B cell (primary cell): ENCODE results near the gene DOK5. TPM values are rescaled to one million over a fixed set of nuclear protein-coding genes. Genes with fewer than 3 reads are reported as not detected.

ENCODE experiments used
- ATAC-seq: fragments of 200-7000 bp; cut with Tn5 transposase; one replicate; pipeline ENCODE4 v1.10.0; 2021; ENCODE audit warnings: low read depth, mild to moderate bottlenecking, moderate number of reproducible peaks, moderate library complexity
- CTCF ChIA-PET: fragments of 350-600 bp; sonication (Branson Sonifier 250); formaldehyde crosslinking; loops from one replicate; lab custom pipeline; 2021; ENCODE audit warnings: antibody characterized with exemption, inconsistent platforms; lab: Charles Lee
- POLR2A ChIA-PET: fragments of 350-600 bp; sonication (Branson Sonifier 250); formaldehyde crosslinking; loops from one replicate; lab custom pipeline; 2021; ENCODE audit warnings: antibody characterized with exemption; lab: Charles Lee
- DNase-seq: peaks from one replicate; pipeline ENCODE4 v3.0.0; 2013
- H2AFZ ChIP-seq: 2 replicates; pipeline ENCODE4 v1.6.1; 2012; ENCODE audit warnings: mild to moderate bottlenecking, low read depth, low read length; ENCODE audit not compliant: insufficient read depth, poor library complexity, severe bottlenecking
- H3K27ac ChIP-seq, 2 donors: 1 replicate in 1 of 2; 2 replicates in 1 of 2; pipeline ENCODE4 v1.5.1; 2012 to 2013; ENCODE audit warnings: low read length in 2 of 2, mild to moderate bottlenecking in 2 of 2, moderate library complexity in 1 of 2
- H3K27me3 ChIP-seq, 4 experiments: fragments of 200-600 bp in 1 of 4; sonication (generic) in 1 of 4; replicated peaks in 1 of 4; 1 replicate in 2 of 4; 2 replicates in 2 of 4; pipeline versions ENCODE4 v1.6.1 to v1.7.0; 2013 to 2016; ENCODE audit warnings: low read length in 3 of 4, mild to moderate bottlenecking in 2 of 4, mixed read lengths in 1 of 4, moderate library complexity in 1 of 4; ENCODE audit not compliant: insufficient read depth in 4 of 4, control insufficient read depth in 3 of 4; ENCODE audit errors: control extremely low read depth in 1 of 4
- H3K36me3 ChIP-seq, 2 experiments: replicated peaks in 1 of 2; 1 replicate in 1 of 2; 2 replicates in 1 of 2; pipeline versions ENCODE4 v1.6.1 to v1.7.1; 2013; ENCODE audit warnings: low read length in 1 of 2; ENCODE audit not compliant: insufficient read depth in 2 of 2, control insufficient read depth in 1 of 2; ENCODE audit errors: control extremely low read depth in 1 of 2, extremely low read depth in 1 of 2
- H3K4me1 ChIP-seq, 2 donors: fragments of 200-600 bp in 1 of 2; sonication (generic) in 1 of 2; 1 replicate in 1 of 2; 2 replicates in 1 of 2; pipeline versions ENCODE4 v1.5.1 to v1.6.1; 2013 to 2017; ENCODE audit warnings: low read length in 2 of 2; ENCODE audit not compliant: control insufficient read depth in 2 of 2, insufficient read depth in 2 of 2
- H3K4me2 ChIP-seq: replicated peaks from 2 replicates; pipeline ENCODE3; 2012; ENCODE audit warnings: mild to moderate bottlenecking, low read depth, low read length; ENCODE audit not compliant: poor library complexity, severe bottlenecking
- H3K4me3 ChIP-seq, 5 experiments: fragments of 200-600 bp in 1 of 5; sonication (generic) in 1 of 5; 1 replicate in 3 of 5; 2 replicates in 2 of 5; pipeline versions ENCODE4 v1.5.1 to v1.7.0; 2011 to 2016; ENCODE audit warnings: low read length in 4 of 5, mild to moderate bottlenecking in 4 of 5, low read depth in 2 of 5, control low read depth in 1 of 5, moderate library complexity in 1 of 5; ENCODE audit not compliant: insufficient read depth in 1 of 5; ENCODE audit errors: control extremely low read depth in 1 of 5, extremely low read depth in 1 of 5
- H3K79me2 ChIP-seq: fragments of 200-600 bp; sonication (generic); one replicate; pipeline ENCODE4 v1.6.0; 2016; ENCODE audit warnings: low read length; ENCODE audit not compliant: control insufficient read depth, insufficient read depth
- H3K9ac ChIP-seq: fragments of 200-600 bp; sonication (generic); 2 replicates; pipeline ENCODE4 v1.6.1; 2017; ENCODE audit warnings: mild to moderate bottlenecking, low read length, moderate library complexity
- H3K9me3 ChIP-seq, 3 donors: one replicate each; pipeline versions ENCODE4 v1.6.1 to v1.7.1; 2013; ENCODE audit warnings: low read length in 2 of 3; ENCODE audit not compliant: control insufficient read depth in 2 of 3, insufficient read depth in 1 of 3; ENCODE audit errors: control extremely low read depth in 1 of 3
- H4K20me1 ChIP-seq: 2 replicates; pipeline ENCODE4 v1.6.0; 2012; ENCODE audit warnings: mild to moderate bottlenecking, low read length; ENCODE audit not compliant: insufficient read depth, control insufficient read depth, poor library complexity, severe bottlenecking
- H3K27ac Mint-ChIP-seq: one replicate; pipeline ENCODE4 v1.8.0; 2021; ENCODE audit warnings: mixed read lengths
- H3K27me3 Mint-ChIP-seq: one replicate; pipeline ENCODE4 v1.8.0; 2021; ENCODE audit warnings: mixed read lengths
- H3K4me1 Mint-ChIP-seq: one replicate; pipeline ENCODE4 v1.8.0; 2021; ENCODE audit warnings: mixed read lengths
- H3K4me3 Mint-ChIP-seq: one replicate; pipeline ENCODE4 v1.8.0; 2021; ENCODE audit warnings: mixed read lengths
- H3K9me3 Mint-ChIP-seq: one replicate; pipeline ENCODE4 v1.8.0; 2022; ENCODE audit warnings: mixed read lengths; ENCODE audit not compliant: insufficient read depth
- EZH2 ChIP-seq: IDR thresholded peaks from 2 replicates; pipeline ENCODE4 v1.6.1; 2012; ENCODE audit warnings: borderline replicate concordance, low read depth, mild to moderate bottlenecking, moderate library complexity, low read length; ENCODE audit not compliant: insufficient read depth, poor library complexity, severe bottlenecking
- WGBS: methylation state at CpG from one replicate; pipeline ENCODE4 v1.1.5; 2013; ENCODE audit warnings: missing lambda C conversion rate; ENCODE audit not compliant: insufficient coverage; 5-methylcytosine and 5-hydroxymethylcytosine counted together
- intact Hi-C: fragments of 100-400 bp; cut with micrococcal nuclease; formaldehyde crosslinking; loops from one replicate; pipeline ENCODE4 v1.10.0; 2022
- polyA plus RNA-seq: library from polyadenylated mRNA; depleted of rRNA; stranded (reverse); fragments of >200 nt; gene quantifications from 2 replicates; pipeline ENCODE4 v1.2.3, GENCODE V29; 2012
- total RNA-seq, 2 donors: library from RNA; stranded (reverse); fragments of 120-200 nt in 1 of 2; gene quantifications; 1 replicate in 1 of 2; 2 replicates in 1 of 2; pipeline versions ENCODE4 v1.2.3 to v1.2.4, GENCODE V29; 2013 to 2022
- TF ChIP-seq, protein P1 (sequence below): fragments of 200-600 bp; IDR thresholded peaks from one replicate; pipeline ENCODE4 v1.8.0; 2022; ENCODE audit warnings: antibody characterized with exemption, mild to moderate bottlenecking

DOK5 gene
- total and polyA plus RNA-seq, 2 donors (not counting 1 experiment from before 2014, with no cell fraction given): not detected

- no peak overlapping the region for H3K27ac Mint-ChIP-seq
- intact Hi-C loops: no loop called here
- WGBS: no CpG with 5 or more reads among the region's 1 CpG
- H3K9me3 ChIP-seq: peaks cover 0 to 2% (median 0%) of the 10 kb centered on the region in 3 donors
- H3K4me2 ChIP-seq: no peak overlapping the region
- DNase-seq: no peak
- no peaks in the 10 kb centered on the region for H3K4me1 ChIP-seq
- H3K9me3 Mint-ChIP-seq: no peaks in the 10 kb centered on the region
- no peak overlapping the region for H3K4me3 Mint-ChIP-seq
- H2AFZ ChIP-seq: no peak overlapping the region
- no peaks in the 10 kb centered on the region for H3K79me2 ChIP-seq
- H4K20me1 ChIP-seq: no peaks in the 10 kb centered on the region
- no peak overlapping the region for H3K27ac ChIP-seq
- H3K4me1 Mint-ChIP-seq: no peaks in the 10 kb centered on the region
- H3K36me3 ChIP-seq: no peaks in the 10 kb centered on the region
- CTCF ChIA-PET: interaction anchor here (1.4 kb wide), 1 partner anchor 9 kb away, joined by 3 read pairs; no protein-coding TSS in a partner anchor
- no peak overlapping the region for H3K9ac ChIP-seq
- TF ChIP-seq EZH2: no peak
- TF ChIP-seq, protein P1, sequence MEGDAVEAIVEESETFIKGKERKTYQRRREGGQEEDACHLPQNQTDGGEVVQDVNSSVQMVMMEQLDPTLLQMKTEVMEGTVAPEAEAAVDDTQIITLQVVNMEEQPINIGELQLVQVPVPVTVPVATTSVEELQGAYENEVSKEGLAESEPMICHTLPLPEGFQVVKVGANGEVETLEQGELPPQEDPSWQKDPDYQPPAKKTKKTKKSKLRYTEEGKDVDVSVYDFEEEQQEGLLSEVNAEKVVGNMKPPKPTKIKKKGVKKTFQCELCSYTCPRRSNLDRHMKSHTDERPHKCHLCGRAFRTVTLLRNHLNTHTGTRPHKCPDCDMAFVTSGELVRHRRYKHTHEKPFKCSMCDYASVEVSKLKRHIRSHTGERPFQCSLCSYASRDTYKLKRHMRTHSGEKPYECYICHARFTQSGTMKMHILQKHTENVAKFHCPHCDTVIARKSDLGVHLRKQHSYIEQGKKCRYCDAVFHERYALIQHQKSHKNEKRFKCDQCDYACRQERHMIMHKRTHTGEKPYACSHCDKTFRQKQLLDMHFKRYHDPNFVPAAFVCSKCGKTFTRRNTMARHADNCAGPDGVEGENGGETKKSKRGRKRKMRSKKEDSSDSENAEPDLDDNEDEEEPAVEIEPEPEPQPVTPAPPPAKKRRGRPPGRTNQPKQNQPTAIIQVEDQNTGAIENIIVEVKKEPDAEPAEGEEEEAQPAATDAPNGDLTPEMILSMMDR: no peak
- no peak overlapping the region for H3K4me3 ChIP-seq
- POLR2A ChIA-PET: no interaction called here
- H3K27me3 ChIP-seq: no peaks in the 10 kb centered on the region
- peaks cover 2% of the 10 kb centered on the region for H3K27me3 Mint-ChIP-seq
- ATAC-seq: no peak
Measured at GRCh38 chr20:54688476-54688875, 213.1 kb downstream of the DOK5 start.

DNA sequence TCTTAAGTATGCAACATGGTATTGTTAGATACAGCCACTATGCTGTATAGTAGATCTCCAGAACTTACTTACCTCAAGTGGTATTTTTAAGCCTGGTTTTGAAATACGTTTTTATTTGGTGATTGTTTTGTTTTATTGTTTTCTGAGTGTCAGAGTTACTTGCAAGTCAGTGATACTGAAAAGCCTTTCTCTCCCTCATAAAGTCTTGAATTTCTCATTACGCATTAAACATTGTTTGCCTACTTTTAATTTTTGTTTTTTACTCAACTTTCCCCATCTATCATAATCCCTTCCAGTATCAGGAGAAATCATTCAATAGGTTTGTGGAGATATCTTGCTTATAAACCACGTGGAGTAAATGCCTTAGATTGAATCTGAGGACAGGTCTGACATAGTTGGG is 214.9 kb downstream of the DOK5 start:
- H4K20me1 ChIP-seq: no peaks in the 10 kb centered on the region
- H3K4me3 ChIP-seq: no peak overlapping the region
- H3K4me1 ChIP-seq: no peaks in the 10 kb centered on the region
- ChIA-PET CTCF (no interaction called here), POLR2A (no interaction called here)
- no peak for ATAC-seq
- Mint-ChIP-seq H3K9me3 (no peaks in the 10 kb centered on the region), H3K4me1 (no peaks in the 10 kb centered on the region), H3K4me3 (no peak overlapping the region), H3K27me3 (peaks cover 3% of the 10 kb centered on the region), H3K27ac (no peak overlapping the region)
- TF ChIP-seq, protein P1: no peak
- no peak for TF ChIP-seq EZH2
- no peak overlapping the region for H3K27ac ChIP-seq
- peaks cover 0 to 2% (median 0%) of the 10 kb centered on the region in 3 donors for H3K9me3 ChIP-seq
- no CpG with 5 or more reads among the region's 3 CpGs for WGBS
- H3K79me2 ChIP-seq: no peaks in the 10 kb centered on the region
- no peaks in the 10 kb centered on the region for H3K36me3 ChIP-seq
- H3K27me3 ChIP-seq: peaks cover 0 to 3% (median 0%) of the 10 kb centered on the region in 4 experiments
- no peak overlapping the region for H2AFZ ChIP-seq
- no peak overlapping the region for H3K4me2 ChIP-seq
- DNase-seq: no peak
- intact Hi-C loops: no loop called here
- H3K9ac ChIP-seq: no peak overlapping the region
